Measurements from ENCODE around the gene SELE. TPM values are rescaled to one million over a fixed set of nuclear protein-coding genes. Genes with fewer than 3 reads are reported as not detected.

SELE gene
- total RNA-seq, 2 donors from 2014 or later: not detected

Other genes starting within 250 kb of the SELE start
- gene SLC19A2, start 248.1 kb downstream of the SELE start, total RNA-seq: 1 to 10 TPM; 4.6 to 7.2 TPM
- 10 to 100 TPM; 37.4 to 81.5 TPM for gene F5, start 147.6 kb downstream of the SELE start, total RNA-seq
- 1 to 10 TPM; 1.6 to 3.6 TPM for gene SELP, start 104.0 kb downstream of the SELE start, total RNA-seq
- 100 to 1,000 TPM; 211 to 331 TPM for gene SELL, start 22.5 kb downstream of the SELE start, total RNA-seq
- gene METTL18, start 60.8 kb upstream of the SELE start, total RNA-seq: 10 to 100 TPM; 11.7 to 12.1 TPM
- gene SCYL3, start 159.8 kb upstream of the SELE start, total RNA-seq: 10 to 100 TPM; 17.9 to 19.1 TPM

Data from activated T-cell treated with anti-CD3 and anti-CD28 coated beads, Interleukin-2, amount 50 U/mL, for 72 hours (primary cell).